ENCODE measurements around the gene FBXO31.
A peak's percentile ranks its signal among the peaks of the same experiment; 100 is the strongest.

The FBXO31 gene

DNA sequence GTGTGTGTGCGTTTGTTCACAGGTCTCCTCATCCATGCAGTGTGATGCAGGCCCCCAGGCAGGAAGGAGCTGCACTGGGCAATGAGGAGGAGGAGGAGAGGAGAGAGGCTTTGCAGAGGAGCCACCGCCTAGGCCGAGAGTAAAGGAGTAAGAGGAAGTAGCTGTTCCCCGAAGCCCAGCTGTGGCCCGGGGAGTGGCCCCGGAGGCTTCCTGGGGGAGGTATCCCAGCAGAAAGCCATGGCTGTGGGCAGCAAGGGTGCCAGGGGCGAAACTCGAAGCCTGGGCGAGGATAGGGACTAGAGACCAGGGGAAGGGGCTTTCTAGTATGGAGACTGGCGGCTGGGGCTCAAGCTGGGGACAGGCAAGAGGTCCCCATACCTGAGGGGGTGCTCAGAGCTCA is 78.6 kb downstream of the FBXO31 start:
- no peak for DNase-seq

DNA sequence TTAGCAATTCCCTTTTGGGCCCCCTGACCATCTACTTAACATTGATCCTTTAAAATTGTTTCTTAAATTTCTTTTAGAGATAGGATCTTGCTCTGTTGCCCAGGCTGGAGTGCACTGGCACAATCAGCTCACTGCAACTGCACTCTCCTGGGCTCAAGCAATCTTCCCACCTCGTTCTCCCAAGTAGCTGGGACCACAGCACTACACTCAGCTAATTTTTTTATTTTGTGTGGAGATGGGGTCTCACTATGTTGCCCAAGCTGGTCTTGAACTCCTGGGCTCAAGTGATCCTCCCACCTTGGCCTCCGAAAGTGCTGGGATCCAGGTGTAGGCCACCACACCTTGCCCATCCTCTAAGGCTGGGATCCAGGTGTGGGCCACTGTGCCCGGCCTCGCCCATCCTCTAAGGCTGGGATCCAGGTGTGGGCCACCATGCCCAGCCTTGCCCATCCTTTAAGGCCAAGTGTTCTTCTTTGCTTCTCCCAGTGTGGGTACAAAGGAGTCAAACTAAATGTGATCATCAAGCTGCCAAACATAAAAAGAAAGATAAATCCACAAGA is 79.5 kb downstream of the FBXO31 start:
- no peak for DNase-seq

DNA sequence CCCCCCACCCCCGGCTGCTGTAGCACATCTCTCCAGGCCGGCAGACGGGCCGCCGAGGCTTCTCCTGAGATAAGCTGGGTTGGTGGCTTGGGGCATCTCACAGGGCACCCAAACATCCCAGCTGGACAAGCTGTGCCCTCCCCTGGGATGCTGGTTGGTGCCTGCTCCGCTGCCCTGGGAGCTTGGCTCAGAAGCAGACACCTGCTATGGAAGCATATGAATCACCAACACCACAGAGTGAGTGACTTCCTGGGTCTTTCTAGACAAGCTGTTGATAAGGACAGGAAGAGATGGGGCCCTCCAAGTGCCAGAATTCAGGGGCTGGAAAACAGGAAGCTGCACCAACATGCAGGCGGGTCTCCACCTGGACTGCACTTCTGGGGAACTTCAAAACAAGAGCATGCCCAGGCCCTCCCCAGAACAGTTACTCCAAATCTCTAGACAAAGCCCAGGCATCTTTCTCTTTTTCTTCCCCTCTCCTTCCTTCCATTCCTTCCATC is 80.1 kb downstream of the FBXO31 start:
- no peak for DNase-seq

DNA sequence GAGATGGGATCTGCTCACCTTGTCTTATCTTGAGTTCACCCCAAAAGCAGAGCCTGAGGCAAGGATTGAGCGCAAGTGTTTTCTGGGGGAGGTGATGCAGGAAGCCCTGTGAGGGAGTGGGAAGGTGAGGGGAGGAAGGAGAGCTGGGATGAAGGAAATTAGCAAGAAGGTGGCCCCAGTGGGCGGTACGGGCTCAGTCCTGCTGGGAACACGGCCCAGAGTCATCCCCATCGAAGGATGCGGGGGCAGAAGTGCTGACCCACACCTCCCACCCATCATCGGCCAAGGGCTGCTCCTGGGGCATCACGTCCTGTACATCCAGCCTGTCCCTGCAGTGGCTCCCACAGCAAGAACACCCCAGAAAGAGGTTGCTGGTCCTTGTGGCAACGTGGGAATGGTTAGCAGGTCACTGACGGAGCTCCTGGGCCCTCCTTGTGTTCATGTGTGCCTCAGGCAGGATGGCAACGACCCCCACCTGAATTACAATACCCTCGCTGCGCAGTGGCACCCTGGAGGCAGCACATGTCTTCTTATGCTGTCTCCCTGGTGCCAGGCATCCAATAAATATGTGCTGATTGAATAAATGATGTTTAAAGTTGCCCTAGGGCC is 84.6 kb downstream of the FBXO31 start:
- no peak for DNase-seq

DNA sequence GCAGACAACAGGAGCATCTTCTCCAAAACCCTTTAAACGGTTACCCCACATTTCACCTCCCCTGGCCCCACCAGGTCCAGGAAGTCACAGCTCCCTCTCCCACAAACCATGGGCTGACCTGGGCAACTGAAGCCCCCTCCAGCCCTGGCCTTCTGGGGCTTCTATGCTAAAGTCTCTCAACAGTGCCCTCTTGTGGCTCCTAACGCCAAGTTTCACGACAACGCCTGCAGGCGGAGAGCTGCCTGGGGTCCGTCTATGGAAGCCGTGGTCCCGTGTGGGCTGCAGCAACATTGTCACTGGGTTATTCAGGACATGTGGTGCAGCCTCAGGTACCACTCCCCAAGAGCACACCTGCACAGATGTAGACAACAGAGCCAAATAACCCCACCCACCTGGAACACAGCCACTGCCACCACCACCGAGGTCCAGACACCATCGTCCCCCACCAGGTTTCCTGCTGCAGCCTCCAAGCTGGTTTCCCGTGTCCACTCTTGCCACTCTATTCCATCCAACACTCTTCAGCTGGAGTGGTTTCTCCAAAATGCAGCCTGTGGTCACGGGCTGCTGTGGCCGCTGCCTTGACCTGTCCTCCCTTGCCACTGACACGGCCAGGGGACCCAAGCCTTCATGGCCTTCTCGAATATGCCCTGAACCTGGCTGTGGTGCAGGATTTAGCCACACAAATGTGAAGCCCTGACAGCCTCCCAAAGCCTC is 85.5 kb downstream of the FBXO31 start:
- DNase-seq = peak in 2 of 3 experiments; percentile 4 to 15

DNA sequence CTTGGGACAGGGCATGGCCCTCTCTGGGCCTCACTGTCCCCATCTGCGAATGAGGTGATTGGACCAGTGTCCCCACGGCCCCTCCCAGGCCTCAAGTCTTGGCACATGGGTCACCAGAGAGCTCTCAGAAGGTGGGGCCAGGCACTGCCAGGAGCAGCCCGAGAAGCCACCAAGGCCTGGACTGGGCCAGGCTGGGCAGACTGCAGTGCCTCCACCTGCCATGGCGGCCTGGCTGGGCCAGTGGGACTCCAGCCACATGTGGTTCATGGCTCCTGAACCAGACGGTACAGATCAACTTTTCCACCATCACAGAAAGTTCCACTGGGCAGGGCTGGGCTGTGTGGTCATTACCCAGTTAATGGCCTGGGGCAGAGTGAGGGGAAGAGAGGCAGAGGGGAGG is 86.2 kb downstream of the FBXO31 start:
- no peak for DNase-seq

DNA sequence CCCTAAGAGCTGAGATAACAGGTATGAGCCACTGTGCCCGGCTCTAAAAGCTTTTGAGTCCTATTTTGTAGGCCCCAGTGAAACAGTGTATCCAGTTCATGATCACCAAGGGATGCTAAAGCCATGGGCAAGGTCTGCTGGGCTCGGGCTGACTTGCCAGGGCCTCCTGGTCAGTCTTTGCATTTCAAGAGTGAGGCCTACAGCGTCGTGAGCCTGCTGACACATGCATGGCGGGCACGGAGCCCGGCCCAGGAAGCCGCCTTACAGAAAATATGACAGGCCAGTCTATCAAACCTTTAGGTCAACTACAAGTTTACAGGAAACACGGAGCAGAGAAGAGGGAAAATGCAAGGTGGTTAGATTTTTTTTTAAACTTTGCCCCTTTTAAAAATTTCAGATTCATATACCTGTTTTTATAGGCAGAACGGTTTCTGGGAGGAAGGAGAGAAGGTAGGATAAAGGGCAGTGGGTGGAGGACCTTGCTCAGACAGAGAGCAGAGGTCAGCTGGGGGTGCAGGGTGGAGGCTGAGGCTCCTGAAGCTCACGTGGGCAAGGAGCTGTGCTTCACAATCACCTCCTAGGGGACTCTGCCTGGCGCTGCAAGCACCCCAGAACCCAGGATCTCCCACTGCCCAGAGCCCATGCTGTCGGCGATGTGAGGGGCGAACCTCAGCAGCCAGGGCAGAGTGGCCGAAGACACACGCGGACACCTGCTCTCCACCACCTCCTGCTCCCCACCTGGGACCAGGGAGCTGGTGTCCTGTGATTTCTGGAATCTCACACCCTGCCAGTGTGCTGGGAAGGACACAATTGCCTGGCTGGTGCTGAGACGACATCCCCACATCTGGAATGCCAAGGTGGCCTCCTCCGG is 87.7 kb downstream of the FBXO31 start:
- no peak for DNase-seq

DNA sequence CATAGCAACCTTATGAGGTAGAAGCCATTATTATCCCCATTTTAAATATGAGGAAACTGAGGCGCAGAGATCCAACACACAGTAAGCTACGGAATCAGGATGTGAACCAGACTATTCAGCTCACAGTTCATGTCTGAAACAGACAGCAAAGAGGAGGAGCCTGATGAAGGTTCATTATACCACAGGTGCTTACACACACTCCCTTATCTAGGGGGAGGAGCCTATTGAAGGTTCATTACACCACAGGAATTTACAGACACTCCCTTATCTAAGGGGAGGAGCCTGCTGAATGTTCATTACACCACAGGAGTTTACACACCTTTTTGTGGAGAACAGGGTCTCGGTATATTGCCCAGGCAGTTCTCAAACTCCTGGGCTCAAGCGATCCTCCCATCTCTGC is 88.3 kb downstream of the FBXO31 start:
- DNase-seq = peak in 1 of 3 experiments; percentile 5

DNA sequence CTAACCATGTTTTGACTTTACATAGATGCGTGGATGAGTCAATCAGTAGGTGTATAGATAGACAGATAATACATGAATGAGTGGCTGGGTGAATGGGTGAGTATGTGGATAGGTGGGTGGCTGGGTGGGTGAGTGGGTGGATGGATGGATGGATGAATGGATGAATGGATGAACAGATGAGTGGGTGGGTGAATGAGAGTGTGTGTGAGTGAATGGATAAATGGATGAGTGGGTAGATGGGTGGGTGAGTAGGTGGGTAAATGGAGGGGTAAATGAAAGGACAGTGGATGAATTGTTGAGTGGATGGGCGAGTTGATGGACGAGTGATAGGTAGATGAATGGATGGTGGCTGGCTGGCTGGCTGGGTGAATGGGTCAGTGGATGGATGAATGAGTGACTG is 89.6 kb downstream of the FBXO31 start:
- DNase-seq = no peak

DNA sequence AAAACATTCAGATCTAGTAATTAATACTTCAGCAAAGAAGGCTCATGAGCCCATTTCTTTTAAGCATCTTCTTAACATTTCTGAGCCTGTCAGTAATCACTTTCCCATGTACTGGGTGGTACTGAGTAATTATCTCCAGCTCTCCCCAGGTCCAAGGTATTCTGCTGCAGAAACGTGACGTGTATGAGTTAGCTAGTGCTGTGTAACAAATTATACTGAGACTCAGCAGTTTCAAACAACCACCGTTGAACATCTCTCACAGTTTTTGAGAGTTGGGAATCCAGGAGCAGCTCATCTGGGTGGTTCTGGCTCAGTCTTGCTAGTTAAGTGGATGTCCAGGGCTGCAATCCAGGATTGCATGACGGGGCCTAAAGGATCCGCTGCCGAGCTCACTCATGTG is 91.6 kb downstream of the FBXO31 start:
- no peak for DNase-seq

DNA sequence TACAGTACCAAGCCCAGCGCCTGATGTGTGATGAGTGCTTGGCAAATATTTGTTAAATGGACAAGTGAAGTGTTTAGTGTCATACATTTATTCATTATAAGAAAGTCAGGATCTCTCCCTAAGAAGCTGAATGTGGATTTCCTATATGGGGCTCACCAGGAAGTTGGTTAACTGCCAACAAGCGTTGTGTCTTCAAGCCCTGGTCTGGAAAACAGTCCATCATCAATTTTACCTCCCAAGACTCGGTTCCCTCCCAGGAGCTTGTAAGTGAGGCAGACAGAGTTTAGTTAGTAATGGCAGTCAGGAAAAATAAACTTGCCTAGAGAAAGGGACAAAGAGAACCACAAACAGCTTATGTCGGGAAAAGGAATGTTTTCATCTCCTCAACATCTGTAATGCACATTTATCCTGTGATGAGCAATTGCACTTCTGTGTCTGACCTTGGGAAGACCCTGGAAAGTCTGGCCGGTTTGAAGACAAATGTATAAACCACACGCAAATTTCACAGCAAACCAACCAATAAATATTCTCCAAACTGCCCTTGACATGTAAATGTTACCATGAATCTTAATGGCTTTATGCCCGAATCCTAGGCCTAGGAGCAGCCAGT is 94.7 kb downstream of the FBXO31 start:
- no peak for DNase-seq

DNA sequence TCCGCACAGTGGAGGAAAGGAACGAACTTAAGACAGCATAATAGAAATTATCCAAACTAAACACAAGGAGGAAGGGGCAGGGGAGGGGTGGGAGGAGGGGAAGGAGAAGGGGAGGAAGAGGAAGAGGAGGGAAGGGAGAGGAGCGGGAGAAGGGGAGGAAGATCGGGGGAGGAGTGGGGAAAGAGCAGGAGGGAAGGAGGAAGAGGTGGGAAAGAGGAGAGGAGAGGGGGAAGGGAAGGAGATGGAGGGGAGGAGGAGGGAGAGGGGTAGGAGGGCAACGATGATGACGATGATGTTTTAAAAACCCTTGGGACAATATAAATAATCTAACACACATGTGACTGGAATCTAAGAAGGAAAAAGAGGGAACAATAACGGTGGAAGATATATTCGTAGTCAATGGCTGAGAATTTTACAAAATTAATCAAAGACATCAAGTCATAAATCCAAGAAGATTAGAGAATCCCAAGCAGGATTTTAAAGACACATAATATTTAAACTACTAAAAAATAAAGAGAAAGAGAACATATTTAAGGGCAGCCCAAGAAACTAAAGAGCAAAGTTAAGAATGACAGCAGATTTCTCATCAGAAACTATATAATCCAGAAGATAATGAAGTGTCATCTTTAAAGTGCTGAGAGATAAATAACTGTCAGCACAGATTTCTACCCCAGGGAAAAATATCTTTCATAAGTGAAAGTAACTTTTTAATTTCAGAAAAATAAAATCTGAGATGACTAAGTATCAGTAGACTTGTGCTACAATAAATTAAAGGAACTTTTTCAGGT is 96.5 kb downstream of the FBXO31 start:
- no peak for DNase-seq

DNA sequence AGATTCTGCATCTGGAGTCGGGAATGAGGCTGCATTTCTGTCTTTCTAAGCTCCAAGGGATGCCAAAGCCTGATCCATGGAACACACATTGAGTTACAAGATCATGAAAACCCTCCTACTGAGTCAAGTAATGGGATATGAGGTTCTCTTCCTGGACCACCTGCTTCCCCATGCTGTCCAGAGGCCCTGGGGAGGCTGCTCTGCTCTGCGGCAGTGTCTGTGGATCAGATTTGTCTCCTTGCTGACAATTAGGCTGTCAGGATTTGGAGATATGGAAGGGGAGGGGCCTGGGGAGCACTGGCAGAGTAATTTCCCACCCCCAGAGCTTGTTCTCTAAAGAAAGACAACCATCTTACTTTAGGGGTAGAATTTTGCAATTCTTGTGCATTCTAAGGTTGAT is 99.4 kb downstream of the FBXO31 start:
- no peak for DNase-seq

DNA sequence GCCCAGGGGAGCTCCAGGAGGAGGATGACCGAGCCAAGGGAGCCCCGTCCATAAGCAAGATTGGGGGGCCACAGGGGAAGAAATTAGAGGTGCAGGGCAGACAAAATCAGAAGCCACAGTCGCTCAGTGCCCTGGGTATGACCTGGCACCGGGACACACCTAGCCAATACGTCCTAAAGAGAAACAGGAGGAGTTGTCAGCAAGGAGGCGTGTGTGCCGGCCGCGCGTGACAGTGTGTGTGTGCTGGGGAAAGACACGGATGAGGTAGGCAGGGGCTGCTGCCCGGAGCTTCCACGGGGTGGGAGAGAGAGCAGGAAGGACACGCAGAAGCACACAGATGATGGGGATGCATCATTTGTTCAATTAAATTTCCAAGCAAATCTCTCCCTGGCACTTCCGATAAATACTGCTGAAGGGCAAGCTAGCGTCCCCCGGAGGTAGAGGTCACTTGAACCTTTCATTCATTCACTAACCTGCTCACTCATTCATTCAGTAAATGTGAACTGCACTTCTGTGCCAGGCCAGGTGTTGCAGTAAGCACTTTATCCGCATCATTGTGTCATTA is 104.4 kb downstream of the FBXO31 start:
- DNase-seq = no peak

DNA sequence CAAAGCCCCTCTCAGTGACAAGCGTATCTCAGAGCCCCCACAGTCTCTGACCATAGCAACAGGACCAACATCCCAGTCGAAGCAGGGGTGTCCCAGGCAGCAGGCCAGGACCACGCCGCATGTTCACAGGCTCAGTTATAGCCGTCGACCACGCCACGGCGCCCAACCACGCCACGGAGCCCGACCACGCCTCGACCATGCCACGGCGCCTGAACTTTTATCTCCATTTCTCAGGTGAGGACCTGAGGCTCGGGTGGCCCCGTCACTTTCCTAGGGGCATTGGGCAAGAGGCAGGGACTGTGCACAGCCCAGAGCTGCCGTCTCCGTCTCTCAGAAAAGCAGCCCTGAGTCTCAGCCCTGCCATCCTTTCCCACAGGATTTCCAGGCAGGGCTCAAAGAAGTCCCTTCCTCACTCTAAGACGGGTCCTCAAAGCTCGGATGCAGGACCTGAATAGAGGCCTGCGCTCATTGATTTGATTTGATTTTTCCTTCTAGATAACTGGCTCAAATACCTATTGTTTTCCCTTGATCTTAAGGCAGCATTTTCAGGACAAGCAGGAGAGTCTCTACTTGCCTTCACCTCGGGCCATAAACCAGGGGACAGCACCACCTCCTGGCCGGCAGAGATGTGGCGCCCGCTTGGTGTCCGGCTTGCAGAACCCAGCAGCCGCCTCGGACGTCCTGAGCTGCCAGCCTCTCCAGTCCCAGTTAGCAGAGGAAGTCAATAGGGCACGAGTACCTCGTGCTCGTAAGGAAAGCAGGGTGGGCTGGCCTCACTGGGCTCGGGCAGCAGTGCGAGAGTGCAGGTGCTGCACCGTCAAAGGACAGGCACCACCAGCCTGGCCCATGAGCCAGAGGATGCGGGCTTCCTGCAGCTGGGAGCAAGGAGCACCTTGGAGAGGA is 105.1 kb downstream of the FBXO31 start:
- peak in 2 of 3 experiments; percentile 26 to 58 for DNase-seq
